DMS 273 treated with DMSO at 0.1 percent for 48 hours (cell line): ENCODE results near the gene IKZF1.
A peak's percentile ranks its signal among the peaks of the same experiment; 100 is the strongest.

ENCODE experiments used
- DNase-seq: peaks from one replicate; lab custom pipeline; 2025; lab: John Stamatoyannopoulos, UW

IKZF1 gene

GRCh38 chr7:50355817-50356178, 51.3 kb downstream of the IKZF1 start:
- no peak for DNase-seq

GRCh38 chr7:50356212-50356944, 51.9 kb downstream of the IKZF1 start:
- DNase-seq: peak; percentile 33

GRCh38 chr7:50356945-50357268, 52.4 kb downstream of the IKZF1 start:
- no peak for DNase-seq

- DNase-seq: no peak
Observed at GRCh38 chr7:50357426-50357825, 52.9 kb downstream of the IKZF1 start.

GRCh38 chr7:50358041-50358705, 53.7 kb downstream of the IKZF1 start:
- DNase-seq: no peak

- DNase-seq: no peak
Observed at GRCh38 chr7:50358779-50359178, 54.3 kb downstream of the IKZF1 start.

GRCh38 chr7:50359258-50359994, 54.9 kb downstream of the IKZF1 start:
- DNase-seq: no peak

- no peak for DNase-seq
Observed at GRCh38 chr7:50359995-50360925, 55.7 kb downstream of the IKZF1 start.

GRCh38 chr7:50362142-50362541, 57.6 kb downstream of the IKZF1 start:
- no peak for DNase-seq

GRCh38 chr7:50362712-50363282, 58.3 kb downstream of the IKZF1 start:
- DNase-seq: no peak

GRCh38 chr7:50363327-50364060, 59.0 kb downstream of the IKZF1 start:
- no peak for DNase-seq

- no peak for DNase-seq
Observed at GRCh38 chr7:50364645-50365044, 60.1 kb downstream of the IKZF1 start.

- no peak for DNase-seq
Observed at GRCh38 chr7:50366311-50366710, 61.8 kb downstream of the IKZF1 start.

- DNase-seq: no peak
Observed at GRCh38 chr7:50367100-50367499, 62.6 kb downstream of the IKZF1 start.

- no peak for DNase-seq
Observed at GRCh38 chr7:50367570-50367969, 63.1 kb downstream of the IKZF1 start.

- DNase-seq: no peak
Observed at GRCh38 chr7:50368366-50368765, 63.9 kb downstream of the IKZF1 start.

GRCh38 chr7:50369143-50370026, 64.9 kb downstream of the IKZF1 start:
- peak; percentile 41 for DNase-seq

GRCh38 chr7:50370884-50371283, 66.4 kb downstream of the IKZF1 start:
- DNase-seq: no peak

GRCh38 chr7:50371551-50372021, 67.1 kb downstream of the IKZF1 start:
- no peak for DNase-seq

- no peak for DNase-seq
Observed at GRCh38 chr7:50372923-50373322, 68.4 kb downstream of the IKZF1 start.
